HG03064 (cell line): ENCODE results near the gene ARHGEF1.

Source experiments
- ATAC-seq: cut with Tn5 transposase; IDR thresholded peaks from one replicate; pipeline ENCODE4 v1.9.1; 2021; ENCODE audit warnings: low read depth; ENCODE audit not compliant: unreplicated experiment

Gene ARHGEF1

DNA sequence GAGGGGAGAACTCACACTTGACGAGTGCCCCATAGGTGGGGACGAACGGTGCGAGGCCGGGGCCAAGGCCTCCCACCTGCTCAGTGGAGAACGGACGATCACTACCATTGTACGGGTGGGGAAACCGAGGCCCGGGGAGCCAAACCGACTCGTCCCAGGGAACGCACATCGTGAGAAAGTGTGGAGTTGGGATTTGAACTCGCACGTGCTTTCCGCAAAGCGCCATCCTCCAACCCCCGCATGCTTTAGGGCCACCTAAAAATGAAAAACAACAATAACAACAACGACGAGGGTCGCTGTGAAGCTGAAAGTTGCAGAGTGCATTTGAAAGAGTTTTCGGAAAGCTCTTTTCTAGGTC lies 458 bp downstream of the ARHGEF1 start:
- no peak for ATAC-seq

DNA sequence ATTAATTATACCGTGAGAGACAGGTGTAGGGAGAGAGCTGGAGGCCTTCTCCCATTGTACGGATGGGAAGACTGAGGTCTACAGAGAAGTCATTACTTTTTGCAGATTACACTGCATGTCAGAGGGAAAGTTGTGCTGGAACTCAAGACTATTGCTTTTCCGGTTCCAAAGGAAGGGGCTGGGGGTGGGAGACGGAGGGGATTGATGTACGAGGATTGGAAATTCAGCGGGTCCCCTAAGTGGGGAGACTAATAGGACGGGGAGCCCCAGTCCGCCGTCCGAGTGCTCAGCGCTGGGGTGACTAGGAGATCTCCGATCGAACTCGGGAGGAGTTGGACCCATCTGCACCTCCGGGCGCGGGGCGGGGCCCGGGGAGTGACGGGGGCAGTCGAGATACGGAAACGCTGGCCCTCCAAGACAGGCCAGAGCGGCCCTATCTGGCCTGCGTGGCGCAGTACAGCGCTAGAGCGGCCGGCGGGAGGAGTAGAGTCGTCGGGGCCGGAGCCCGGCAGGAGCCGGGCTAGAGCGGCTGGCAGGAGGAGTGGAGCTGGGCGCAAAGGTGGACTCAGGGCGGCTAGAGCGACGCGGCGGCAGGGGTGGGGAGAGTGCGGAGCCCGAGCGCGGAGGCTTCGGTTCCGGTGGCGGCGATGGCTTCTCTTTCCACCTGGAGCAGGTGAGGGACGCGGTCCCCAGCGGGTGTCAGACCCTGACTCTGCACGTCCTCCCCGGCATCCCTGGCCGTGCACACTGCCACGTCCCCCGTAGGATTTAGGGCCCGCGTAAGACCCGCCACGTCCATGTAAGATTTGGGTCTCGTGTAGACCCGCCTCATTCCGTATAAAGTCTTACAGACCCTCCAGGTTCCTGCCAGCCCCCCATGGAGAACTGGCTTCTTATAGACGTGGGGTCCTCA lies 1.1 kb downstream of the ARHGEF1 start:
- peak; percentile 61 for ATAC-seq

DNA sequence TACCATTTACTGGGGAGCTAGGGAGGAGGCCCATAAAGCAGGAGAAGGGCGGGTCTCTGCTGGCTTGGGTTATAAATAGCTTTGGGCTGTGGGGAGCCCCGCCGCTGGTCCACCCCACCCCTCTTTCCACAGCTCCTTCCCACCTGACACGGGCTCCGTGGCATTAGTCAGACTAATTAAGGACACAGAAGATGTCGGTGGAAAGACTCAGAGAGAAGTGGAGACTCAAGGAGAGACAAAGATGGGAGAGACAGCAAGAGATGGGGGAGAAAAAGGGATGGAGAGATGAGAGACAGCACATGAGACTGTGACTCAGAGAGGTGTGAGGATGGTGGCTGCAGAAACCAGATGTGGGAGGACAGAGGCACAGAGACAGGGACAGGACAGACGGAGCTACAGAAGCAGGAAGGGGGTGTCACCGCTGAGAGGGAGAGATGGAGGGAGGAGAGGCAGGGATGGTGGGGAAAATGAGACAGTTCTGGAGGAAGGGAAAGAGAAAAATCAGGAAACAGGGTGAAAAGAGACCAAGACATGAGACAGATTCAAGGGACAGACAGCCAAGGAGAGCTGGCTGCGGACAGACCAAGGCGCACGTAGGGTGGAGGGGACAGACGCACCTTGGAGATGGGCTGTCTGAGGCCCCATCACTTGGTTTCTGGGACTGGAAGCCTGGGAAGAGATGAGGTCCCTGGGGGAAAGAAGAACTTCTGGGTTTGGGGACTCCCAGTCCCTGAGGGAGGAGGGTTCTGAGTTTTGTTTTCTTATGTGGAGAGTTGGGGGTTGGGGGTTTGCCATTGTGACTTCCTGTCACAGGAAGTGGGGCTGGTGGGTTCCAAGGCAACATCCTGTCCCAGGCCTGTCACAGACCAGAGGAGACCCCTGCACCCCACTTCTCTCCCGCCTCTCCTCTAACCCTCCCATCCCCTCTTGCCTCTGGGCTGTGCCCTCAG lies 4.1 kb downstream of the ARHGEF1 start:
- no peak for ATAC-seq

DNA sequence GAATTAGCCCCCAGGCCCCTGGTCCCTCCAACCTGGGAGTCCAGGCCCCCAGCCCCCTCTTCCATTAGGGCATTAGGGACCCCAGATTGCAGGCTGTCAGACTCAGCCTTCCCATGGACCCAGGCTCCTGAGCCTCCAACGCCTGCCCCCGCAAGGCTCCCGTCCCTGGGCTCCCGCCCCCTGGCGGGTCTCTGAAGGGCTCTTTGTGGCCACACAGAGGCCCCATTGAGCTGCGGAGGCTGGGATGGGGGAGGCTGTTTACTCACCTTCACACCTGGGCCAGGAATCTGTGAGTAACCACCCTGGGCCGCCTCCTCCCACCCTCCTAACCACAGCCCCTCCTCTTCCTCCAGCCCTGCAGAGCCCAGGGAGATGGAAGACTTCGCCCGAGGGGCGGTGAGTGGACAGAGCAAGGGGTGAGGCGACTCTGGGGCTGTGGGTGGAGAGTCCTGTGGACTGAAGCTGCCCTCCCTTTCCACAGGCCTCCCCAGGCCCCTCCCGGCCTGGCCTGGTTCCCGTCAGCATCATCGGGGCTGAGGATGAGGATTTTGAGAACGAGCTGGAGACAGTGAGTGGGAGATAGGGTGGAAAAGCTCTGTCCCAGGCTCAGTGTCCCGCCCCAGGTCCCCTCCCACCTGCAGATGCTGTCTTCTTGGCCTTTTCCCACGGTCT lies 4.9 kb downstream of the ARHGEF1 start:
- no peak for ATAC-seq

DNA sequence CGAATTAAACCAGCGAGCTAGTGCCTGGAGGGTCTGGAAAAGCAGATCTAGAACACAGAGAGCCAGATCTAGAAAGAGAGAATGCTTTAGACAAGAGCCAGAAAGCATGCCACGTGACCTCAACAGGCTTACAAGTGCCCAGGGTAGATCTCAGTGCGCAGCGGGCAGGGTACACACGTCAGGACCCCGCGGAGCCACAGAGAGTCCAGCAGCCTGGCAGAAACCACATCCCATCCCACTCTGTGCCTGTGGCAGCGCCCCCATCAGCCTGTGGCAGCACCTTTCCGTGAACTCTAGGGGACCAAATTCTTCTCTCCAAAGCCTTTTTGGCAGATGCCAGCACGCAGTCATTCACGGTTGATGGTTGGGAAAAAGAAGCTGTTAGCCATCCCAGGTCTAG lies 5.9 kb downstream of the ARHGEF1 start:
- ATAC-seq = no peak

DNA sequence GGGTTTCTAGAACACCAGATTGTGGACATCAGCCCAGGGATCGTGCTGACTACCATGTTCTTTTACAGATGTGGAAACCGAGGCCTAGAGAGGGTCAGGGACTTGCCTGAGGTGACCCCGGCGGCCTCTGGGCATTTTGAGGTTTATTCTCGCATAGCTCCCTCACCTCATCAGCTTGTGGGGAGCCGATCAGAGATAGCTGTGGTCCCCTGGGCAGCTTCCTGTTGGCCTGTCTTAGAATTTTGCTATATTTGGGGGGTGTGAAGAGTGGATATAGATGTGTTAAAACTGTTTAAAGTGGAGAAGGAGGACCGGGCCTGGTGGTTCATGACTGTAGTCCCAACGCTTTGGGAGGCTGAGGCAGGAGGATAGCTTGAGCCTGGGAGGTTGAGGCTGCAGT lies 6.9 kb downstream of the ARHGEF1 start:
- no peak for ATAC-seq

DNA sequence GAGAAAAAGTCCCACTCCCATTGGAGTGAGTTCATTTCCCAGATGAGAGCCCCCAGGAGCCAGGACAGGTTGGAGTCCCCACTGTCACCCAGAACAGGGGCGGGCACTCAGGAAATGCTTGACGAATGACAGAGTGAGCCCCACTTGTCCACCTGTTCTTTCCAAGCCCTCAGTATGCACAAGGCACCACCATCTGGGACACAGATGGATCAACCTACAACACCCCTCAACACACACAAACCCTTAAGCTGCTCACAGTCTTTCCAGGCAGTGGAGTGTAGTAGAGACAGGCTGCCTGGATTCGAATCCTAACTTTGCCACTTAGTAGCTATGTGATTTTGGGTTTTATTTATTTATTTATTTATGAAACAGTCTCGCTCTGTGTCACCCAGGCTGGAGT lies 8.0 kb downstream of the ARHGEF1 start:
- ATAC-seq = no peak

DNA sequence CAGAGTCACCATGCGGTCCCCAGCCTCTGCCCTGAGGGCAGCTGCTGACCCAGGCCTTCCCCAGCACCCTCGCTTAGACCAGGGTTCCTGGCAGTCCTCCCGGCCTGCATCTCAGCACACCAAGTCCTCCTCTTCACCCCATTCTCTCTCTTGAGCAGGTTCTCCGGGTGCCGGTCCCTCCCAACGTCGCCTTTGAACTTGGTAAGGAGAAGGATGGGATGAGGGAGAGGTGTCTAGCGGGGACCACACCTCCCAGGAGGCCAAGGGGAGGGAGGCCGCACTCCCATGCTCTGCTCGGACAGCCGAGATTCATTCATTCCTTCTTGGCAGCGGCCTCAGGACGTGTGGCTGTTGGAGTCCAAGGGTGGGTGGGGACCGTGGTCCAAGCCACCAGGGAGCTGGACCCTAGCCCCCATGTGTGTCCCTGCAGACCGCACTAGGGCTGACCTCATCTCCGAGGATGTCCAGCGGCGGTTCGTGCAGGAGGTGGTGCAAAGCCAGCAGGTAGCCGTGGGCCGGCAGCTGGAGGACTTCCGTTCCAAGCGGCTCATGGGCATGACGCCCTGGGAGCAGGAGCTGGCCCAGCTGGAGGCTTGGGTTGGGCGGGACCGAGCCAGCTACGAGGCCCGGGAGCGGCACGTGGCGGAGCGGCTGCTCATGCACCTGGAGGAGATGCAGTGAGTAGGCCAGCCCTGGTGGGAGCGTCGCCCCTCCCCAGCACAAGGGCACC lies 9.4 kb downstream of the ARHGEF1 start:
- ATAC-seq = no peak

DNA sequence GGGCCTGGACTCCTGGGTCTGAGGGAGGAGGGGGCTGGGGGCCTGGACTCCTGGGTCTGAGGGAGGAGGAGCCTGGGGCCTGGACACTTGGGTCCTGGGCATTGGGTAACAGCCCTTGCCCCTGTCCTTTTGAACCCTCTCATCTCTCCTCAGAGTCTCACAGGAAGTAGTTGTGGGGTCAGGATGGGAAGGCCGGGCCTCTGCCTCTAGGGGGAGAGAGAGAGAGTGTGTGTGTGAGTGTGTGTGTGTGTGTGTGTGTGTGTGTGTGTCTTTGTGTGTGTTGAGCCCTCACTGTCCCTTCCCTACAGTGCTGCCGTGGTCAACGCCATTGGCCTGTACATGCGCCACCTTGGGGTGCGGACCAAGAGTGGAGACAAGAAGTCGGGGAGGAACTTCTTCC lies 10.9 kb downstream of the ARHGEF1 start:
- no peak for ATAC-seq

DNA sequence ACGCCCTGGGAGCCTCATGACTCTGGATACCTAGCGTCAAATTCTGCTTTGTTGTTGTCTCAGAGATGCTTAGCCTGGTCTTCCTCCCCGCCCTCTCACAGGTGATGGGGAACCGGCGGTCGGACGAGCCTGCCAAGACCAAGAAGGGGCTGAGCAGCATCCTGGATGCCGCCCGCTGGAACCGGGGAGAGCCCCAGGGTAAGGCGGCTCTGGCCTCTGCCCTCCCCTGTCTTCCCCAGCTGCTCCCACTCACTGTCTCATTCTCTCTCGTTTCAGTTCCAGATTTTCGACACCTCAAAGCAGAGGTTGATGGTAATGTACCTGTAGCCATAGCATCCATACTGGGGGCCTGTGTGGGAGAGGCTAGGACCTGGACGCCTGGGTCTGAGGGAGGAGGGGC lies 11.4 kb downstream of the ARHGEF1 start:
- no peak for ATAC-seq

DNA sequence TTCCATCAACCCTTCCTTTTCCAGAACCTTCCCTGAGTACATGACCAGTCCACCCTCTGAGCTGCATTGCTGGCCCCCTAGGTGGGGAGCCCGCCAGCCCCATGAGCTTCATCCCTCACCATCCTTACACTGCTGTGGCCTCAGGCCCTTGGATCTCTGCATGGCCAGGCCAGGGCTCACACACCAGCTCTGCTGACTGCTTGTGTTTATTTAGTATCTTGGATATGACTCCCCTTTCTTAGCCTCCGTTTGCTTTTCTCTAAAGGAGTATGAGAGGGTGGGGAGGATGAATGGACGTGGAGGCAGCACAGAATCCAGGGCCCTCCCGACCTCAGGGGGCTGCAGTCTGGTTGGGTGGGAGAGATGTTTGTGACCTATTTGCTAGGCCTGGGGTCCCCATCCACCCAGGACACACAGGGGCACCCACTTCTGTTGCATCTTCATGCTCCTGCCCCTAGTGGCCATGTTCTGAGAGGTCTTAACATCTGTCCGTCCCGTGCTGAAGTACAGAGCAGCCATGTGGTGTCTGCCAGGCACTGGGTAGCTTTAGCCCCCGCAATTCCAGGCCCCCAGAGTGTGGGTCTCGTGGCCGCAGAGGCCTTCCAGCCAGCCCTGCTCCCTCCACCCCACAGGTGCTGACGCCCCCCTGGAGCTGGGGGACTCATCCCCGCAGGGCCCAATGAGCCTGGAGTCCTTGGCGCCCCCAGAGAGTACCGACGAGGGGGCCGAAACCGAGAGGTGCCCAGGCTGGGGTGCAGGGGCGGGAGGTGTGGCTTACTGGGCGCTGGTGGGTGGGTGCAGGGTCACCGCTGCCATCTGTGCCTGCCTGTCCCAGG lies 13.0 kb downstream of the ARHGEF1 start:
- ATAC-seq = no peak

DNA sequence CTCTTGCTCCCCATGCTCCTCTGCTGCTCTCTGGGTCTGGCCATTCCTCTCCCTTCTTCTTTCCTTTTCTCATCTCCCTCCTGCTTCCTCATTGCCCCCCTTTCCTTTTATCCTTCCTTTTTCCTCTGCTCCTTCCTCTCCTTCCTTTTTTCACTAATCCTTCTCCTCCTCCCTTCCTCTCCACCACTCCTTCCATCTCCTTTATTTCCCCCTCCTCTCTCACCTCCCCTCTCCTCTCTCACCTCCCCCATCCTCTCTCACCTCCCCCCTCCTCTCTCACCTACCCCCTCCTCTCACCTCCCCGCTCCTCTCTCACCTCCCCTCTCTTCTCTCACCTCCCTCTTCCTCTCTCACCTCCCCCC lies 13.6 kb downstream of the ARHGEF1 start:
- ATAC-seq = no peak

DNA sequence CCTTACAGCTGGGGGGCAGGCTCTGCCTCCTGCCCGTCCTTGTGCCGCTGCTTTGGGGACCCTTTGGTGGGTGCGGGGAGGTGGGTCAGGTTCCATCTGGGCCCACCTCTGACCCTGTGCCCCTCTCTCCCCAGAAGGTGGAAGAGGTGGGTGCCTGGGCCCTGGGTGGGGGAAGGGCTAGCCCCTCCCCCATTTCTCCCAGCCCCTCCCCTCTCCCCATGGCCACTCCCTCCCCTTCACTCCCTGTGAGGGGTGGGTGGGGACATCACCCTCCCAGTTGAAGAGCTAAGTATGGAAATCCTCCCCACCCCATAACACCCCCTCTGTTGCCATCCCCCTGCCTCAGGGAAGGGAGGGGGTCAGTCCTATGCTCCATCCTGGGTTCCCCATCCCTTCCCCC lies 14.2 kb downstream of the ARHGEF1 start:
- ATAC-seq = no peak

DNA sequence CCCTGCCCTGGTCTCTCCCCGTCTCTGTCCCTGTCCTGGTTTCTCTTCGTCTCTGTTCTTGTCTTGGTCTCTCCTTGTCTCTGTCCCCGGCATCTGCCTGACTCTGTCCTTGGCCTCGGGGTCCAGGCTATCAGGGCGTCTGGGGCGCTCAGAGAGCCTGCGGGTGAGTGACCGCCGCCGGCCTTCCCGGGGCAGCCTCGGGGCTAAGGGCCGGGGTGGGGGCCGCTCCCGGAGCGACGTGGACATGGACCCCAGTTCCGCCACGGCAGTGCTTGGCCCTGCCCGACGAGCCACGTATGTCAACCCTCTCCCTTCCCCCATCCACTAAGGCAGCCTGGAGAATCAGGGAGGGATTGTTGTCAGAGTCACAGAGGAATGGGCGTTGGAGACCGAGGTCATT lies 14.8 kb downstream of the ARHGEF1 start:
- ATAC-seq = no peak

DNA sequence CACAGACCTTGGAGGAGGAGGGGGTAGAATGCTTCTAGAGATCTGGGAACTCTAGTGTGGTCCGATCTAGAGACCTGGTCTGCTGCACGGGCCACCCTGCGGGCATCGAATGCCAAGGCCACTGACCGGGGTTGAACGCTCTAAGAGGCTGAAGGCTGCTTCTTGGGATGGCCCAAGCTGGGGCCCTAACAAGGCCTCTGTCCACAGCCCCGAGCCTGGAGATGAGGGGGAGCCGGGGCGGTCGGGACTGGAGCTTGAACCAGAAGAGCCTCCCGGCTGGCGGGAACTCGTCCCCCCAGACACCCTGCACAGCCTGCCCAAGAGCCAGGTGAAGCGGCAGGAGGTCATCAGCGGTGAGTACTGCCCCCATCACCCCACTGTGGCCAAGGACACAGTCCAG lies 15.3 kb downstream of the ARHGEF1 start:
- no peak for ATAC-seq

DNA sequence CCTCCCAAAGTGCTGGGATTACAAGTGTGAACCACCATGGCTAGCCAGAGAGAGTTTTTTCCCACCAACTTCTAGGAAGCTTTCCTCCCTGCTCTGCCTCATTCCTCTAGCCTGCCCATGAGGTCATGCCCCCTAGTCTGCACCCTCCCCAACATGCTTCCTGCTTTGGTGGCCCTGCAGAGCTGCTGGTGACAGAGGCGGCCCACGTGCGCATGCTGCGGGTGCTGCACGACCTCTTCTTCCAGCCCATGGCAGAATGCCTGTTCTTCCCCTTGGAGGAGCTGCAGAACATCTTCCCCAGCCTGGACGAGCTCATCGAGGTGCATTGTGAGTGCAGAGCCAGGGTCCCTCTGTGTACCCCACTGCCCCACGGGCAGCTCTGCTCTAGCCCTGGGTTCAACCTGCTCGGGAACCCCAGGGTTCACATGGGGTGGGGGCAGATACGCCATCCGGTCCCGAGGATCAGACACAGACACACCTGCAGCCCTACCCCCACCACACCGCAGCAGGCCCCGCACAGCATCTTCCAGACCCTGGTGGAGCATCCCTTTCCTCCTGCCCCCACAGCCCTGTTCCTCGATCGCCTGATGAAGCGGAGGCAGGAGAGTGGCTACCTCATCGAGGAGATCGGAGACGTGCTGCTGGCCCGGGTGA lies 18.9 kb downstream of the ARHGEF1 start:
- ATAC-seq = no peak

DNA sequence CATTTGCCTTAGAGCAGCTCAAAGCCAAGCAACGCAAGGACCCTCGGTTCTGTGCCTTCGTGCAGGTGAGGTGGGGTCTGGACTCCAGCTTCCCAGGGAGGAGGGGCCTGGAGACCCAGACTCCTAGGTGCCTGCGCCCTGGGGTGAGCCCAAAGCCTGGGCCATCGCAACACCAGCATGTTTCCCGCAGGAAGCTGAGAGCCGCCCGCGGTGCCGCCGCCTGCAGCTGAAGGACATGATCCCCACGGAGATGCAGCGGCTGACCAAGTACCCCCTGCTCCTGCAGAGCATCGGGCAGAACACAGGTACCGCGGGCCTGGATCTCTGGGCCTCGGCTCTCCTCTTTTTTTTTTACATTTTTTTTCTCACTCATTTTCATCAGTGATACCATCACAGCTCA lies 19.6 kb downstream of the ARHGEF1 start:
- ATAC-seq = no peak

DNA sequence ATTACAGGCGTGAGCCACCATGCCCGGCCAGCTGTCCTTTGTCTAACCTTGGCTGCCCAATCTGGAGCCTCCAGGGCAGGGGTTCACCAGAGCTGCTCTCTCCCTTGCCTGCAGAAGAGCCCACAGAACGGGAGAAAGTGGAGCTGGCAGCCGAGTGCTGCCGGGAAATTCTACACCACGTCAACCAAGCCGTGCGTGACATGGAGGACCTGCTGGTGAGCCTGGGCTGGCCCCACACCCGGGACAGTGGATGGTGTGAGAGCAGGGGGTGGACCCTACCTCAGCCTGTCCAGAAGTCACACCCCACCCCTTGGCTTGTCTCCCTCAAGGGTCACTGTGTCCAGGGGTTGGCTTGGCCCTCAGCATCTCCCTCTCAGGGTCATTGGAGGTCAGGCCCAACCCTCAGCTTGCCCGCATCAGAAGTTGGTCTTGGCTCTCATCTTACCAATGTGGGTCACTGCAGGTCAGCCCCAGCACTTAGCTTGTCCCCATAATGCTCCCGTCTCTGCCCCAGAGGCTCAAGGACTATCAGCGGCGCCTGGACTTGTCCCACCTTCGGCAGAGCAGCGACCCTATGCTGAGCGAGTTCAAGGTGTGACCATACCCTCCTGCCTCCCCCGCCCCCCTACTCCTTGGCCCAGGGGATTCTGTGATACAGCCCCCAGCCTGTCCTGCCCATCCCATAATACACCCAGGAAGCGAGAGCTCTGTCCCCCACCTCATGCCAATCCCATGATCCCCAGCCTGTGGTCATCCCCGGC lies 20.4 kb downstream of the ARHGEF1 start:
- ATAC-seq = no peak
